Astrocyte (in vitro differentiated cells and primary cell): ENCODE measurements around the gene CYB561D1. TPM values are rescaled to one million over a fixed set of nuclear protein-coding genes. Genes with fewer than 3 reads are reported as not detected.
A peak's percentile ranks its signal among the peaks of the same experiment; 100 is the strongest.

ENCODE experiments used
- DNase-seq: peaks from one replicate; pipeline ENCODE4 v3.0.0-alpha.2; 2010; ENCODE audit warnings: low read depth
- FAIRE-seq: peaks from 2 replicates; lab custom pipeline; 2011; peaks lifted over from hg19 to GRCh38; lab: Jason Lieb, UNC
- H2AFZ ChIP-seq: 2 replicates; pipeline ENCODE4 v1.6.0; 2012; ENCODE audit warnings: low read depth, low read length, inconsistent platforms
- H3K27ac ChIP-seq: 2 replicates; pipeline ENCODE4 v1.5.1; 2011; ENCODE audit warnings: low read depth, low read length, inconsistent platforms
- H3K27me3 ChIP-seq: 2 replicates; pipeline ENCODE4 v1.6.0; 2011; ENCODE audit warnings: low read length, inconsistent platforms; ENCODE audit not compliant: insufficient read depth
- H3K36me3 ChIP-seq: 2 replicates; pipeline ENCODE4 v1.5.1; 2011; ENCODE audit warnings: low read length, inconsistent platforms; ENCODE audit not compliant: insufficient read depth
- H3K4me1 ChIP-seq: 2 replicates; pipeline ENCODE4 v1.5.1; 2011; ENCODE audit warnings: low read length, inconsistent platforms; ENCODE audit not compliant: insufficient read depth
- H3K4me2 ChIP-seq: 2 replicates; pipeline ENCODE4 v1.6.0; 2012; ENCODE audit warnings: low read length, inconsistent platforms
- H3K4me3 ChIP-seq: 2 replicates; pipeline ENCODE4 v1.5.1; 2011; ENCODE audit warnings: low read depth, mild to moderate bottlenecking, low read length, inconsistent platforms; ENCODE audit not compliant: insufficient read depth
- H3K79me2 ChIP-seq: 2 replicates; pipeline ENCODE4 v1.6.0; 2012; ENCODE audit warnings: mild to moderate bottlenecking, low read length, inconsistent platforms; ENCODE audit not compliant: insufficient read depth
- H3K9ac ChIP-seq: 2 replicates; pipeline ENCODE4 v1.6.0; 2012; ENCODE audit warnings: mild to moderate bottlenecking, low read length, inconsistent platforms
- H3K9me3 ChIP-seq: 2 replicates; pipeline ENCODE4 v1.5.1; 2012; ENCODE audit warnings: low read depth, mild to moderate bottlenecking, low read length, inconsistent platforms; ENCODE audit not compliant: insufficient read depth
- H4K20me1 ChIP-seq: 2 replicates; pipeline ENCODE4 v1.6.0; 2012; ENCODE audit warnings: low read length, inconsistent platforms; ENCODE audit not compliant: insufficient read depth
- H3K27ac Mint-ChIP-seq: one replicate; pipeline ENCODE4 v1.8.0; 2021; ENCODE audit warnings: mild to moderate bottlenecking, mixed read lengths; ENCODE audit not compliant: unreplicated experiment
- H3K27me3 Mint-ChIP-seq: one replicate; pipeline ENCODE4 v1.8.0; 2021; ENCODE audit warnings: low read depth, mixed read lengths; ENCODE audit not compliant: unreplicated experiment
- H3K36me3 Mint-ChIP-seq: one replicate; pipeline ENCODE4 v1.8.0; 2021; ENCODE audit warnings: low read depth, mixed read lengths; ENCODE audit not compliant: unreplicated experiment
- H3K4me1 Mint-ChIP-seq: one replicate; pipeline ENCODE4 v1.8.0; 2021; ENCODE audit warnings: low read depth, mixed read lengths; ENCODE audit not compliant: unreplicated experiment
- H3K4me3 Mint-ChIP-seq: one replicate; pipeline ENCODE4 v1.8.0; 2021; ENCODE audit warnings: mild to moderate bottlenecking, moderate library complexity, mixed read lengths; ENCODE audit not compliant: unreplicated experiment
- H3K9me3 Mint-ChIP-seq: one replicate; pipeline ENCODE4 v1.8.0; 2021; ENCODE audit warnings: mild to moderate bottlenecking, mixed read lengths; ENCODE audit not compliant: unreplicated experiment
- EZH2 ChIP-seq: IDR thresholded peaks from 2 replicates; pipeline ENCODE4 v1.6.1; 2012; ENCODE audit warnings: mild to moderate bottlenecking, low read length, inconsistent platforms; ENCODE audit not compliant: insufficient read depth
- total RNA-seq: library from RNA; stranded (reverse); gene quantifications from 2 replicates; pipeline ENCODE4 v1.2.1, GENCODE V29; 2021
- TF ChIP-seq, protein P1 (sequence below): IDR thresholded peaks from 2 replicates; pipeline ENCODE4 v1.5.1; 2011; ENCODE audit warnings: low read depth, mild to moderate bottlenecking, inconsistent platforms, low read length, moderate library complexity; ENCODE audit not compliant: insufficient read depth

The CYB561D1 gene
- total RNA-seq, 1 donor from 2014 or later: 9.4 TPM

DNA sequence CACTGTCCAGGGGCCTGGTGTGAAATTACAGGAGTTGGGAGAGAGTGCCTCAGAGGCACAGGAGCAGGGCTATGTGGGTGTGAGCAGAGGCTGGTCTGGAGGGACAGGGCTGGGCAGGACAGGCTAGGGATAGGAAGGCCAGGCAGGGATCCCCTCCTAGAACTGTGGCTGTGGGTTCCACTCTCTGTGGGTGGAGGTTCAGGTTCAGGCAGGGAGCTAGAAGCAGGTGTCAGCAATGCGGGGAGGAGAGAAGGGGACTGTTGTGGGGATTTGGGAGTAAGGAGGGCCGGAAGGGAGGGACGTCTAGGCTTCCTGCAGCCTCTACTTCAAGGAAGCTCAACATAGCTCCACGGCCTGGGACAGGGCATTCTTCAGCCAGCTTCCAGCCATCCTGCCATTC, 37.5 kb downstream of the CYB561D1 start:
- H3K9me3 Mint-ChIP-seq: no peaks in the 10 kb centered on the region
- no peak overlapping the region for H3K4me3 Mint-ChIP-seq
- H4K20me1 ChIP-seq: no peaks in the 10 kb centered on the region
- H3K4me2 ChIP-seq: no peak overlapping the region
- H3K4me1 Mint-ChIP-seq: peaks cover 21% of the 10 kb centered on the region
- H3K4me3 ChIP-seq: no peak overlapping the region
- peak overlapping the region; percentile 28 for H3K27ac Mint-ChIP-seq
- H3K27me3 ChIP-seq: peaks cover 5% of the 10 kb centered on the region
- H3K79me2 ChIP-seq: no peaks in the 10 kb centered on the region
- H3K36me3 Mint-ChIP-seq: no peaks in the 10 kb centered on the region
- no peak overlapping the region for H3K9ac ChIP-seq
- H3K9me3 ChIP-seq: no peaks in the 10 kb centered on the region
- H3K27ac ChIP-seq: no peak overlapping the region
- no peak for TF ChIP-seq EZH2
- TF ChIP-seq, protein P1, sequence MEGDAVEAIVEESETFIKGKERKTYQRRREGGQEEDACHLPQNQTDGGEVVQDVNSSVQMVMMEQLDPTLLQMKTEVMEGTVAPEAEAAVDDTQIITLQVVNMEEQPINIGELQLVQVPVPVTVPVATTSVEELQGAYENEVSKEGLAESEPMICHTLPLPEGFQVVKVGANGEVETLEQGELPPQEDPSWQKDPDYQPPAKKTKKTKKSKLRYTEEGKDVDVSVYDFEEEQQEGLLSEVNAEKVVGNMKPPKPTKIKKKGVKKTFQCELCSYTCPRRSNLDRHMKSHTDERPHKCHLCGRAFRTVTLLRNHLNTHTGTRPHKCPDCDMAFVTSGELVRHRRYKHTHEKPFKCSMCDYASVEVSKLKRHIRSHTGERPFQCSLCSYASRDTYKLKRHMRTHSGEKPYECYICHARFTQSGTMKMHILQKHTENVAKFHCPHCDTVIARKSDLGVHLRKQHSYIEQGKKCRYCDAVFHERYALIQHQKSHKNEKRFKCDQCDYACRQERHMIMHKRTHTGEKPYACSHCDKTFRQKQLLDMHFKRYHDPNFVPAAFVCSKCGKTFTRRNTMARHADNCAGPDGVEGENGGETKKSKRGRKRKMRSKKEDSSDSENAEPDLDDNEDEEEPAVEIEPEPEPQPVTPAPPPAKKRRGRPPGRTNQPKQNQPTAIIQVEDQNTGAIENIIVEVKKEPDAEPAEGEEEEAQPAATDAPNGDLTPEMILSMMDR: no peak
- FAIRE-seq: no peak
- no peak overlapping the region for H2AFZ ChIP-seq
- H3K27me3 Mint-ChIP-seq: peaks cover 26% of the 10 kb centered on the region
- H3K4me1 ChIP-seq: peaks cover 6% of the 10 kb centered on the region
- no peaks in the 10 kb centered on the region for H3K36me3 ChIP-seq
- no peak for DNase-seq

DNA sequence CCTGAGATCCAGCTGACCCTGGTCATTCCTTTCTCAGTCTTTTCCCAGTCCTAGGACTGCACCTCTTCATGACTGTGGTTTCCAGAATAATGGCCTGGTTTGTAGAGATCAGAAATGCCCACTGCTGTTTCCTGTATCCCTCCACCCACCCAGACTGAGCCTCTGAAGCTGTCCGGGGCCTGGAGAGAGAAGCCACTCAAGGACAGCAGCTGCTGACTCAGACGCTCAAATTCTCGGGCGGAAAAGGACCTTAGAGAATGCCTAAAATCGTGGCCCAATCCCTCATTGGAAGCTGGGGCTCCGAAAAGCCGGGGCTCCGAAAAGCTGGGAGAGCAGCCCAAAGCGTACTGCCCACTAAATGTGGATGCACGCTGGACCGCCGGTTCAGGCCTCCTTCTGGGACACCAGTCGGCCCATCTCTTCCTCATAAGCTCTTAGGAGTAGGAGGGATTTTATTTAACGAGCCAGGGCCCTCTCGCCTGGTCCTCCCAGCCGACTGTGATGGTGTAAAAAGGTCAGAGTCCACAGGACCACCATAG, 38.0 kb downstream of the CYB561D1 start:
- Histone ChIP-seq H3K4me1 (peaks cover 6% of the 10 kb centered on the region), H3K4me2 (peak overlapping the region; percentile 82), H3K9me3 (no peaks in the 10 kb centered on the region), H3K79me2 (no peaks in the 10 kb centered on the region), H3K9ac (no peak overlapping the region), H2AFZ (peak overlapping the region; percentile 97), H3K27me3 (peaks cover 5% of the 10 kb centered on the region), H4K20me1 (no peaks in the 10 kb centered on the region), H3K27ac (no peak overlapping the region), H3K4me3 (no peak overlapping the region), H3K36me3 (no peaks in the 10 kb centered on the region)
- peak overlapping the region; percentile 28 for H3K27ac Mint-ChIP-seq
- no peaks in the 10 kb centered on the region for H3K36me3 Mint-ChIP-seq
- peaks cover 21% of the 10 kb centered on the region for H3K4me1 Mint-ChIP-seq
- FAIRE-seq: no peak
- H3K27me3 Mint-ChIP-seq: peaks cover 21% of the 10 kb centered on the region
- TF ChIP-seq, protein P1: no peak
- no peak for TF ChIP-seq EZH2
- DNase-seq: no peak
- H3K4me3 Mint-ChIP-seq: no peak overlapping the region
- no peaks in the 10 kb centered on the region for H3K9me3 Mint-ChIP-seq

DNA sequence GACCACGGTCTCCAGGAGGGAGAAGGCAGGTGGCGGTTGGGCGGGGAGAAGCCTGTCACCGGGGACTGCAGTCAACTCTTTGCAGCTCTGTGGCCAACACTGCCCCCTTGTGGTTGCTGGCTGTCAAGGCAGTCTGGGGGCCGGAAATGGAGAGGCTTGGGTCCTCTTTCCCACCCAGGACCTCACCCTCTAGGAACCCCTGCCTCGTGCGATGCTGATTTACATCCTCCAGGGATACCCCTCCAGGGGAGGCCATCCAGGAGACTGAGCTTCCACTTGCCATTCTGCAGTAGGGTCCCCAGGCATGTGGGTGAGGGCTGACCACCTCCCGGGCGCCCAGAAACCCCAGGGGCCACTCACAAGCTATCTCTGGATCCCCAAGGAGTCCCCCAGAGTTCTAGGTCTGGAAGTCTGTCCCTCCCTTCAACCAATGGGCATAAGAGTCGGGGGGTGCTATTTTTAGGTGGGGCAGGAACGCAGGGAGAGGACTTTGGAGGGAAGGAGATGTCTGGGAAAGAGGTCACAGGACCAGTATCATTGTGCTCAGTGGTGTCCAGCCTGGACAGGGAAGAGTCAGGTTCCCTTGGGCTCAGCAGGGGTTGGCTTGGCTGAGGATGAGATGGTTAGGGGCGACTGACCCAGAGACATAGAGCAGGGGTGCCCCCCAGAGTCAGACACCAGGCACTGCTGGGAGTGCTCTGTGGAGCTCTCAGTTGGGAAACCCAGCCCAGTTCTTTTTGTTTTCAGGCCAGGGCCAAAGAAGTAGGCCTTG, 38.7 kb downstream of the CYB561D1 start:
- peak overlapping the region; percentile 86 for H3K27ac Mint-ChIP-seq

More for the DNA sequence above, 38.7 kb downstream of the CYB561D1 start:
- peaks cover 6% of the 10 kb centered on the region for H3K4me1 ChIP-seq
- no peak for TF ChIP-seq EZH2
- TF ChIP-seq, protein P1: peak; percentile 89
- H3K4me3 ChIP-seq: peak overlapping the region; percentile 15
- H3K9me3 ChIP-seq: no peaks in the 10 kb centered on the region
- H3K36me3 Mint-ChIP-seq: no peaks in the 10 kb centered on the region
- DNase-seq: peak; percentile 44
- H3K36me3 ChIP-seq: no peaks in the 10 kb centered on the region
- H3K9ac ChIP-seq: peak overlapping the region; percentile 66
- H3K4me1 Mint-ChIP-seq: peaks cover 21% of the 10 kb centered on the region
- FAIRE-seq: no peak
- H3K4me2 ChIP-seq: peak overlapping the region; percentile 82
- no peaks in the 10 kb centered on the region for H3K79me2 ChIP-seq
- H3K27me3 Mint-ChIP-seq: peaks cover 14% of the 10 kb centered on the region
- peak overlapping the region; percentile 45 for H3K27ac ChIP-seq
- peaks cover 3% of the 10 kb centered on the region for H3K27me3 ChIP-seq
- no peaks in the 10 kb centered on the region for H4K20me1 ChIP-seq
- H3K4me3 Mint-ChIP-seq: peak overlapping the region; percentile 74
- H2AFZ ChIP-seq: peak overlapping the region; percentile 97
- H3K9me3 Mint-ChIP-seq: no peaks in the 10 kb centered on the region
